ENCODE results near the gene VPS54. TPM values are rescaled to one million over a fixed set of nuclear protein-coding genes. Genes with fewer than 3 reads are reported as not detected.

VPS54 gene
- total and polyA plus RNA-seq, 9 of the 15 experiments (the other 6 are each of a cell fraction or from before 2014, with no cell fraction given): 4.9 to 23.2 (median 13.2) TPM

GRCh38 chr2:64015898-64016297 is 3.3 kb downstream of the VPS54 start:
- no peak for DNase-seq (ENCODE audit: extremely low read depth in 1 of 4, low spot score in 3 of 4)
- no peak for TF ChIP-seq ZNF740 (CRISPR knock-in tag; IDR thresholded peaks at IDR 0.05)
- peak in 1 of 2 experiments; percentile 59; a peak in 1 of 4 replicates for TF ChIP-seq ZNF740 (tag; IDR thresholded peaks at IDR 0.05)
- TF ChIP-seq GABPA (tag; conservative IDR thresholded peaks at IDR 0.05; ENCODE audit: low read depth): 0 out of 2 replicates have a peak, but pooled peaks have one; percentile 38
- TF ChIP-seq HES1 (IDR thresholded peaks at IDR 0.05; ENCODE audit: low read depth): no peak
- no peak for TF ChIP-seq MECOM (CRISPR knock-in tag; IDR thresholded peaks at IDR 0.05)
- TF ChIP-seq LARP7 (IDR thresholded peaks at IDR 0.05): no peak
- no peak for TF ChIP-seq NR2C2 (CRISPR knock-in tag; IDR thresholded peaks at IDR 0.05)
- TF ChIP-seq NR2C2 (tag; IDR thresholded peaks at IDR 0.05): 0 out of 2 replicates have a peak, but pooled peaks have one; percentile 36
- TF ChIP-seq NCOA6 (IDR thresholded peaks at IDR 0.05): no peak
- TF ChIP-seq PRDM10 (IDR thresholded peaks at IDR 0.05; ENCODE audit: partially characterized antibody): no peak
- no peak for TF ChIP-seq THRB (CRISPR knock-in tag; conservative IDR thresholded peaks at IDR 0.05)
- TF ChIP-seq PURB (CRISPR knock-in tag; IDR thresholded peaks at IDR 0.05; ENCODE audit: low read depth): no peak
- no peak for TF ChIP-seq MEF2D (tag; conservative IDR thresholded peaks at IDR 0.05; ENCODE audit: low read depth)
- TF ChIP-seq HMBOX1 (IDR thresholded peaks at IDR 0.05): no peak
- TF ChIP-seq PRPF4 (IDR thresholded peaks at IDR 0.05; ENCODE audit: insufficient read depth, low read depth, low read length, poor library complexity, severe bottlenecking): no peak
- TF ChIP-seq ZNF354B (CRISPR knock-in tag; IDR thresholded peaks at IDR 0.05): no peak

More at GRCh38 chr2:64015898-64016297, 3.3 kb downstream of the VPS54 start:
- ATAC-seq (no peak), FAIRE-seq (no peak)
- CTCF ChIA-PET (ENCODE audit: low intra/inter-chr PET ratio): no interaction called here
- Histone ChIP-seq H3K4me1 (replicated peaks in 1 of 2; ENCODE audit: control insufficient read depth in 2 of 2, insufficient read depth in 2 of 2, low read length in 2 of 2) (peaks cover 12 to 19% of the 10 kb centered on the region in 2 experiments), H3K9me1 (ENCODE audit: control insufficient read depth, insufficient read depth, low read length) (no peaks in the 10 kb centered on the region), H3K27ac (ENCODE audit: extremely low read depth, low read depth, low read length) (no peak overlapping the region), H2AFZ (ENCODE audit: low read depth, low read length) (no peak overlapping the region), H4K20me1 (replicated peaks; ENCODE audit: control insufficient read depth, insufficient read depth, low read length) (no peaks in the 10 kb centered on the region), H3K4me2 (ENCODE audit: insufficient read depth, low read length) (peak overlapping the region; percentile 11; the same call in 1 of the 2 replicates), H3K4me3 (no peak overlapping the region), H3K36me3 (ENCODE audit: control insufficient read depth, insufficient read depth, low read length) (no peaks in the 10 kb centered on the region; the same call in 2 of the 3 replicates), H3K9ac (ENCODE audit: insufficient read depth in 1 of 2, low read depth in 2 of 2, low read length in 2 of 2) (no peak overlapping the region), H3K27me3 (ENCODE audit: control insufficient read depth in 2 of 2, insufficient read depth in 2 of 2, low read length in 2 of 2) (no peaks in the 10 kb centered on the region), H3K79me2 (ENCODE audit: control insufficient read depth, insufficient read depth, low read length) (peaks cover 84% of the 10 kb centered on the region), H3K9me3 (replicated peaks; ENCODE audit: control insufficient read depth, insufficient read depth, low read depth, low read length) (no peaks in the 10 kb centered on the region)
- 31% methylated on average over 3 of the region's 3 CpGs for WGBS (ENCODE audit: insufficient coverage, low coverage, missing lambda C conversion rate)
- TSS peak; percentile 30 for BruUV-seq (replicated peaks)
- in situ Hi-C loops (cut with MboI) (no loop called here), intact Hi-C loops (cut with micrococcal nuclease) (loop anchor here (5.0 kb wide), 1 partner anchor 174 kb away; the partner anchor contains the start of gene UGP2)
- POLR2A ChIA-PET: interaction anchor here (0.6 to 0.9 kb wide), 2 partner anchors 11 to 14 kb away, joined by 5 read pairs; no protein-coding TSS in a partner anchor

Data from K562 (cell line).